Kidney (tissue), 14 donors: ENCODE data around the gene ZNF668. TPM values are rescaled to one million over a fixed set of nuclear protein-coding genes. Genes with fewer than 3 reads are reported as not detected.

ENCODE experiments used
- DNase-seq, 5 donors: peaks; one replicate each; pipeline ENCODE4 v3.0.0-alpha.2; 2013 to 2020
- FAIRE-seq: peaks from 2 replicates; lab custom pipeline; 2012; peaks lifted over from hg19 to GRCh38; lab: Jason Lieb, UNC
- H3K27ac ChIP-seq, 2 donors: one replicate each; pipeline ENCODE4 v1.7.0; 2013; ENCODE audit warnings: low read depth in 2 of 2, low read length in 2 of 2, inconsistent platforms in 1 of 2
- H3K27me3 ChIP-seq: one replicate; pipeline ENCODE4 v1.7.1; 2013; ENCODE audit warnings: low read length, inconsistent platforms; ENCODE audit not compliant: control insufficient read depth, insufficient read depth
- H3K36me3 ChIP-seq, 3 donors: one replicate each; pipeline versions ENCODE4 v1.7.0 to v1.7.1; 2013; ENCODE audit warnings: low read length in 3 of 3, control low read depth in 1 of 3, inconsistent platforms in 1 of 3; ENCODE audit not compliant: insufficient read depth in 3 of 3, control insufficient read depth in 2 of 3
- H3K4me1 ChIP-seq, 3 donors: one replicate each; pipeline versions ENCODE4 v1.7.0 to v1.7.1; 2013; ENCODE audit warnings: low read length in 3 of 3, inconsistent platforms in 1 of 3, low read depth in 1 of 3; ENCODE audit not compliant: control insufficient read depth in 2 of 3, insufficient read depth in 2 of 3
- H3K4me3 ChIP-seq, 3 donors: one replicate each; pipeline versions ENCODE4 v1.7.0 to v1.8.1; 2013; ENCODE audit warnings: low read length in 3 of 3, control low read depth in 1 of 3, inconsistent platforms in 1 of 3
- H3K9ac ChIP-seq, 3 donors: one replicate each; pipeline versions ENCODE4 v1.7.0 to v1.7.1; 2013; ENCODE audit warnings: low read length in 3 of 3, control low read depth in 1 of 3, inconsistent platforms in 1 of 3
- H3K9me3 ChIP-seq, 3 donors: one replicate each; pipeline versions ENCODE4 v1.7.0 to v1.7.1; 2013; ENCODE audit warnings: low read length in 3 of 3, control low read depth in 1 of 3, inconsistent platforms in 1 of 3; ENCODE audit not compliant: control insufficient read depth in 2 of 3, insufficient read depth in 1 of 3
- CTCF ChIP-seq: IDR thresholded peaks from 3 replicates; pipeline ENCODE4 v1.5.1; 2012; ENCODE audit warnings: mild to moderate bottlenecking, moderate library complexity, borderline replicate concordance; ENCODE audit not compliant: insufficient read depth; ENCODE audit errors: extremely low read depth
- intact Hi-C: fragments of 100-400 bp; cut with DNase I; formaldehyde crosslinking; loops from one replicate; pipeline ENCODE4 v1.11.1; 2022
- polyA plus RNA-seq: library from polyadenylated mRNA; stranded (reverse); fragments of 350-450 nt; fragmentation: Illumina TruSeq; extraction: RNeasy Lipid Tissue Mini Kit (QIAGEN cat#74804); gene quantifications from one replicate; pipeline ENCODE4 v1.2.3, GENCODE V29; 2014; ENCODE audit warnings: low read depth, low replicate concordance; ENCODE audit not compliant: insufficient read depth
- total RNA-seq: library from RNA; stranded (reverse); fragmentation: NEBNext Ultra II Directional; extraction: Animal tissue kit (Norgen Biotek cat#: 25700); gene quantifications from one replicate; pipeline ENCODE4 v1.2.1, GENCODE V29; 2021
- donor health status: control.
- donor health status: control.
- donor health status: control.
- donor health status: control.
- donor health status: control.
- donor health status: DM: yes; HTN: yes; CAD: no.
- donor health status: Normal renal cell carcinoma (clear cell type).

ZNF668 gene
- total and polyA plus RNA-seq, 2 donors from 2014 or later = 5.4 to 6.4 TPM

- DNase-seq (no peak), FAIRE-seq (no peak)
- no peak for TF ChIP-seq CTCF
- Histone ChIP-seq H3K4me3 (no peak overlapping the region), H3K27me3 (no peaks in the 10 kb centered on the region), H3K9ac (no peak overlapping the region), H3K4me1 (peaks cover 0 to 9% (median 1%) of the 10 kb centered on the region in 3 donors), H3K27ac (no peak overlapping the region), H3K9me3 (no peaks in the 10 kb centered on the region), H3K36me3 (no peaks in the 10 kb centered on the region)
- intact Hi-C loops = no loop called here
Measured at GRCh38 chr16:31029272-31029671, 44.8 kb downstream of the ZNF668 start.

- no peak for TF ChIP-seq CTCF
- Histone ChIP-seq H3K36me3 (no peaks in the 10 kb centered on the region), H3K4me3 (no peak overlapping the region), H3K4me1 (no peaks in the 10 kb centered on the region), H3K9me3 (no peaks in the 10 kb centered on the region), H3K27ac (no peak overlapping the region), H3K9ac (no peak overlapping the region), H3K27me3 (no peaks in the 10 kb centered on the region)
- FAIRE-seq (no peak), DNase-seq (no peak)
- intact Hi-C loops = no loop called here
Measured at GRCh38 chr16:31025339-31025738, 48.7 kb downstream of the ZNF668 start.

GRCh38 chr16:31023627-31024226, 50.3 kb downstream of the ZNF668 start:
- TF ChIP-seq CTCF = no peak
- Histone ChIP-seq H3K9me3 (no peaks in the 10 kb centered on the region), H3K27ac (no peak overlapping the region), H3K27me3 (no peaks in the 10 kb centered on the region), H3K9ac (no peak overlapping the region), H3K4me1 (no peaks in the 10 kb centered on the region), H3K4me3 (no peak overlapping the region), H3K36me3 (no peaks in the 10 kb centered on the region)
- intact Hi-C loops = no loop called here
- no peak for FAIRE-seq
- DNase-seq = no peak

- Histone ChIP-seq H3K36me3 (no peaks in the 10 kb centered on the region), H3K9me3 (no peaks in the 10 kb centered on the region), H3K9ac (no peak overlapping the region), H3K4me1 (no peaks in the 10 kb centered on the region), H3K27ac (no peak overlapping the region), H3K4me3 (no peak overlapping the region), H3K27me3 (no peaks in the 10 kb centered on the region)
- intact Hi-C loops = no loop called here
- FAIRE-seq (no peak), DNase-seq (no peak)
- TF ChIP-seq CTCF = no peak
Measured at GRCh38 chr16:31023252-31023602, 50.8 kb downstream of the ZNF668 start.
